HG03175 (cell line): ENCODE data around the gene VARS1.
"Not testable (repeated sequence)": the region's sequence is repeated elsewhere in the genome, so short reads cannot be mapped to it uniquely, and the experiment has no call there.

Experiments
- ATAC-seq: cut with Tn5 transposase; IDR thresholded peaks from one replicate; pipeline ENCODE4 v1.9.1; 2021; ENCODE audit warnings: mild to moderate bottlenecking, moderate library complexity; ENCODE audit not compliant: unreplicated experiment

The VARS1 gene

GRCh38 chr6:31795616-31796298, at the start of gene VARS1:
TSS of gene VARS1 (minus strand) at chr6:31795752. CDS start at chr6:31795217, 535 bp downstream.
- ATAC-seq = peak; percentile 76

GRCh38 chr6:31844507-31844906, 49.0 kb upstream of the VARS1 start:
- ATAC-seq = no peak

GRCh38 chr6:31842053-31842452, 46.5 kb upstream of the VARS1 start:
- ATAC-seq = no peak

DNA sequence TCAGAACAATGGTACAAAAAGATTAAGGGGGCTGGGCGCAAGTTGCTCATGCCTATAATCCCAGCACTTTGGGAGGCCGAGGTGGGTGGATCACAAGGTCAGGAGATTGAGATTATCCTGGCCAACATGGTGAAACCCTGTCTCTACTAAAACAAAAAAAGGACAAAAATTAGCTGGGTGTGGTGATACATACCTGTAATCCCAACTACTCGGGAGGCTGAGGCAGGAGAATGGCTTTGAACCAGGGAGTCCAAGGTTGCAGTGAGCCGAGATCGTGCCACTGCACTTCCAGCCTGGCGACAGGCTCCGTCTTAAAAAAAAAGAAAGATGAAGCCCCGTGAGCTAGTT, 44.2 kb upstream of the VARS1 start:
- not testable (repeated sequence) for ATAC-seq

GRCh38 chr6:31838968-31839367, 43.4 kb upstream of the VARS1 start:
- no peak for ATAC-seq

DNA sequence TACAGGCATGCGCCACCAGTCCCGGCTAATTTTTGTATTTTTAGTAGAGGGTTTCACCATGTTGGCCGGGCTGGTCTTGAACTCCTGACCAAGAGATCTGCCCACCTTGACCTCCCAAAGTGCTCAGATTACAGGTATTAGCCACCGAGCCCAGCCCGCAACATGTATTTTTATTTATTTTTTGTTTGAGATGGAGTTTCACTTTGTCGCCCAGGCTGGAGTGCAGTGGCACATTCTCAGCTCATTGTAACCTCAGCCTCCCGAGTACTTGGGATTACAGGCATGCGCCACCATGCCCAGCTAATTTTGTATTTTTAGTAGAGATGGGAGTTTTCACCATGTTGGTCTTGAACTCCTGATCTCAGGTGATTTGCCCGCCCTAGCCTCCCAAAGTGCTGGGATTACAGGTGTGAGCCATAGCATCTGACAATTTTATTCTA, 42.6 kb upstream of the VARS1 start:
- not testable (repeated sequence) for ATAC-seq

DNA sequence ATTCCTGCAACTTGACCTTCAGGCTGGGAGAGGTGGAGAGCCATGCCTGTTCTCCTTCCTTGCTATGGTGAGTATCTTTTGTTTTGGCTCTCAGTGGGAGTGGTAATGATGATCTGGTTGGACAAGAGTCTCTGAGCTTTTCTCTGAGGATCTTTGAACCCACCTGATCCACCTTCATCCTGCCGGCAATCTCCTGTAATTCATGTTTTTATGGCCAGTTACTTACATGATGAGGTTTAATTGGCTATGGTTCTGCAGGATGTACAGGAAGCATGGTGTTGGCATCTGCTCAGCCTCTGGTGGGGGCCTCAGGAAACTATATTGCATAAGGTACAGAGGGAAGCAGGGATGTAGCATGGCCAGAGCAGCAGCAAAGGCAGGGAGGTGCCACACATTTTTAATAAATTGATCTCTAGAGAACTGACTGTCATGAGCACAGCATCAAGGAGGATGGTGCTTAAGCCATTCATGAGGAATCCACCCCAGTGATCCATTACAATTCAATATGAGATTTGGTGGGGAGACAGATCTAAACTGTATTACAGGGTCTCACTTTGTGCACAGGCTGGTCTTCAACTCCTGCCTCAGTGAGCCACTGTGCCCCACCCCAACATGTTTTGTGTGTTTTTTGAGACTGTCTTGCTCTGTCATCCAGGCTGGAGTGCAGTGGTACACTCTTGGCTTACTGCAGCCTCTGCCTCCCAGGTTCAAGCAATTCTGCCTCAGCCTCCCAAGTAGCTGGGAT, 42.0 kb upstream of the VARS1 start:
- no peak for ATAC-seq

DNA sequence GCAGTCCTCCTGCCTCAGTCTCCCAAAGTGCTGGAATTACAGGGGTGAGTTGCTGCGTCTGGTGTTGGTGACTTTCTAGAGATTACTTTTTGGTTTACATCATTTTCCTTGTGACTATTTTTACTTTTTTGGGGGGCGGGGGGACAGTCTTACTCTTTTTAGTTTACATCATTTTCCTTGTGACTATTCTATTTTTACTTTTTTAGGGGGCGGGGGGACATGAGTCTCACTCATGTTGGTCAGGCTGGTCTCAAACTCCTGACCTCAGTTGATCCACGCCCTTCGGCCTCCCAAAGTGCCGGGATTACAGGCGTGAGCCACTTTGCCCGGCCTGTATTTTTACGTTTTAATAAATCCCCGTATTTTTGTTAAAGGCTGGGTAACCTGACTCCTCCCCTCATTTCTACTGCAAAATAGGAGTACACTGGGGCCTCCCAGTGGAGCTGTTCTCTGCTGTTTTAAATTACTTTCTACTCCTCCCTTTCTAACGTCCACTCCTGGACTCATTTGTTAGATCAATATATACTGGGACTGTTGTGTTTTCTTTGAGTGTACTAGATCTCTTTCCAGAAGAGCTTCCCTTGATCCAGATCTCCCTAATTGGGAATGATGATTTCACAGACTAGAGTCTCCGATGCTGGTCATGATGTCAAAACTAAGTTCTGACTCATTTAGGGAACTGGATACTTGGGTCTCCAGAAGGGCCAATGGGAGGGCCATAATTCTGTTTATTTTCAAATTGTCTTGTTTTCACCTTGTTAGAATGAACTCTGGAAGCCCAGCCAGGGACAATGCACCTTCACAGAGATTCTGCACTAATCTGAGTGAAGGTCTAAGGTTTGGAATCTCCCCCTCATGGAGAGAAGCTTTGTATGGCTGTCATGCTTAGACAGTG, 41.2 kb upstream of the VARS1 start:
- no peak for ATAC-seq

GRCh38 chr6:31836047-31836473, 40.5 kb upstream of the VARS1 start:
- ATAC-seq = no peak

DNA sequence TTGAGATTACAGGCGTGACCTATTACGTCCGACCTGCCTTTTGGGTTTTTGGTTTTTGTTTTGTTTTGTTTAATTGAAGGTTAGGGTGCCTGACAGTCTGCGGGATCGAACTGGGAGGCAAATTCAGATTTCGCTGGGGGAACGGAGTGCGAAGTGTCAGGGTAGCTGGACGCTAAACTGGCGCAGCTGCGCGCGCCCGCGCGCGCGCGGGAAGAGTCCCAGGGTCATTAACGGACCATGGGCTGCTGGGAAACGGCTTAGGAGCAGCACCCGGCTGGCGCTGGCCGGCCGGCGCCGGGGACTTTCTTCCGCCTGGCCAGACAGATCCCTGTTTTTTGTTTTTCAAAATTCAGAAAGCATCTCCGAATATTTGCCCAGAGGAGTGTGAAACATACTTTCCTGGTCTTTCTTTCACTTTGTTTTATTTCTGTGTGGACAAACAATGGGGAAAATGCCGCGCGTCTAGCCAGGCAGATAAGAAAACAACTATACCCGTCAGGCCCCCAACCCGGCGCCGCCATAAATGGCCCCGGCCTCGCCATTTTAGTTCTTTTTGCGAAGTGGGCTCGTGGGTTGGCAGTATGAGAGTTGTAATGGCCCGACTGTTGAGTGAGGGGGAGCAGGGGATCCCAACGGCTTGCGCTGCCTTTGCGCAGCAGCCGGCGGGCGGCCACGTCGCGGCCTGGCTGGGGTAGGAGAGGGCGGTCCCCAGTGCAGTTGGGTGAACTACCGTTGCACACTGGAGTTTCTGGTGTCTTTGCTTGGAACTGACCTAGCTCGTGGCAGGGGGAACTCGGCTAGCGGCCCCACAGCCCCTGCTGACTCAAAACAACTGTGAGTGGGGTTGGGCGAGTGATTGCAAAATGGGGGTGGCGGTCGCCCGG, 39.1 kb upstream of the VARS1 start:
- ATAC-seq = no peak

- ATAC-seq = no peak
Measured at GRCh38 chr6:31831350-31832215, 36.0 kb upstream of the VARS1 start.

- ATAC-seq = no peak
Measured at GRCh38 chr6:31830886-31831335, 35.4 kb upstream of the VARS1 start.

DNA sequence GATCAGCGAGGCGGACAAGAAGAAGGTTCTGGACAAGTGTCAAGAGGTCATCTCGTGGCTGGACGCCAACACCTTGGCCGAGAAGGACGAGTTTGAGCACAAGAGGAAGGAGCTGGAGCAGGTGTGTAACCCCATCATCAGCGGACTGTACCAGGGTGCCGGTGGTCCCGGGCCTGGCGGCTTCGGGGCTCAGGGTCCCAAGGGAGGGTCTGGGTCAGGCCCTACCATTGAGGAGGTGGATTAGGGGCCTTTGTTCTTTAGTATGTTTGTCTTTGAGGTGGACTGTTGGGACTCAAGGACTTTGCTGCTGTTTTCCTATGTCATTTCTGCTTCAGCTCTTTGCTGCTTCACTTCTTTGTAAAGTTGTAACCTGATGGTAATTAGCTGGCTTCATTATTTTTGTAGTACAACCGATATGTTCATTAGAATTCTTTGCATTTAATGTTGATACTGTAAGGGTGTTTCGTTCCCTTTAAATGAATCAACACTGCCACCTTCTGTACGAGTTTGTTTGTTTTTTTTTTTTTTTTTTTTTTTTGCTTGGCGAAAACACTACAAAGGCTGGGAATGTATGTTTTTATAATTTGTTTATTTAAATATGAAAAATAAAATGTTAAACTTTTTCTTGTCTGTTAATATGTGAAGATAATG, 34.2 kb upstream of the VARS1 start:
- no peak for ATAC-seq

GRCh38 chr6:31827286-31828079, 31.9 kb upstream of the VARS1 start, which contains the start of gene HSPA1B:
TSS of gene HSPA1B (plus strand) at chr6:31827738. CDS start at chr6:31827951, 213 bp downstream.
- peak; percentile 74 for ATAC-seq

DNA sequence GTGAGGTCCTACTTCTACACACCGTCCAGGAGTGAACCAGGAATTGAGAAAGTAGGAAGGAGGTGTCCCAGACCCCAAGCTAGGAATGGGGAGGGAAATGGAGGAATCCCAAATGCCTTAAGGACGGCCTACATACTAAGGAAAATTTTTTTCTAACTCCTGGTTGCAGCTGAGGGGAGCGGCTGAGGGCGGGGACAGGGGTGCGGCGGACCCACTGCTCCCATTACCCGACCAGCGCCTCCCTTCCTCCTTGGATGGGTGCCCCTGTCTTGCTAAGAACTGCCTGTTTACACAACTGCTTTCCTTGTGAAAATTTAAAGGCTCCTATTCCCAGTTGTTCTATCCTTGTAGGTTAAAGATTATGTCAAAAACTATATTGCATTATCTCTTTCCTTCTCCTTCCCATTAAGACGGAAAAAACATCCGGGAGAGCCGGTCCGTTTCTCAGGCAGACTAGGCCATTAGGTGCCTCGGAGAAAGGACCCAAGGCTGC, 31.3 kb upstream of the VARS1 start:
- no peak for ATAC-seq

- ATAC-seq = no peak
Measured at GRCh38 chr6:31825553-31825952, 30.0 kb upstream of the VARS1 start.

- not testable (repeated sequence) for ATAC-seq
Measured at GRCh38 chr6:31823592-31824196, 28.1 kb upstream of the VARS1 start.
